Measurements from ENCODE around the gene SRP72.
"Not testable (repeated sequence)": the region's sequence is repeated elsewhere in the genome, so short reads cannot be mapped to it uniquely, and the experiment has no call there.

The SRP72 gene

GRCh38 chr4:56467284-56468096, at the start of gene SRP72:
SRP72 (plus strand) TSS chr4:56467617; CDS start chr4:56467636, 19 bp downstream.
- peak; percentile 56 to 87 (median 72) for DNase-seq

- DNase-seq: no peak
These were observed 43.2 kb upstream of the SRP72 start for GRCh38 chr4:56424176-56424575.

GRCh38 chr4:56424697-56425514, 42.5 kb upstream of the SRP72 start:
- DNase-seq: peak in 2 of 4 experiments; percentile 1 to 11

- DNase-seq: no peak
These were observed 41.9 kb upstream of the SRP72 start for GRCh38 chr4:56425518-56425917.

- no peak for DNase-seq
These were observed 41.1 kb upstream of the SRP72 start for GRCh38 chr4:56426273-56426672.

- no peak for DNase-seq
These were observed 40.2 kb upstream of the SRP72 start for GRCh38 chr4:56427179-56427578.

- no peak for DNase-seq
These were observed 37.2 kb upstream of the SRP72 start for GRCh38 chr4:56430203-56430602.

- DNase-seq: no peak
These were observed 34.1 kb upstream of the SRP72 start for GRCh38 chr4:56433280-56433679.

GRCh38 chr4:56434599-56435139, 32.7 kb upstream of the SRP72 start:
- DNase-seq: peak in 1 of 4 experiments; percentile 22

GRCh38 chr4:56435140-56435926, 32.1 kb upstream of the SRP72 start, which contains the start of gene PPAT:
PPAT (minus strand) TSS chr4:56435615; CDS start chr4:56435477, 138 bp downstream.
- DNase-seq: peak; percentile 90 to 99 (median 98)

- no peak for DNase-seq
These were observed 28.7 kb upstream of the SRP72 start for GRCh38 chr4:56438766-56439165.

GRCh38 chr4:56440983-56441382, 26.4 kb upstream of the SRP72 start:
- DNase-seq: no peak

- DNase-seq: no peak
These were observed 22.7 kb upstream of the SRP72 start for GRCh38 chr4:56444719-56445118.

GRCh38 chr4:56445699-56446098, 21.7 kb upstream of the SRP72 start:
- DNase-seq: no peak

GRCh38 chr4:56448301-56448700, 19.1 kb upstream of the SRP72 start:
- no peak for DNase-seq

GRCh38 chr4:56449475-56449874, 17.9 kb upstream of the SRP72 start:
- not testable (repeated sequence) for DNase-seq

- DNase-seq: no peak
These were observed 17.1 kb upstream of the SRP72 start for GRCh38 chr4:56450342-56450741.

- DNase-seq: no peak
These were observed 7.3 kb upstream of the SRP72 start for GRCh38 chr4:56460085-56460484.

GRCh38 chr4:56462157-56462556, 5.3 kb upstream of the SRP72 start:
- no peak for DNase-seq

- no peak for DNase-seq
These were observed 3.7 kb upstream of the SRP72 start for GRCh38 chr4:56463711-56464110.

- DNase-seq: no peak
These were observed 2.8 kb upstream of the SRP72 start for GRCh38 chr4:56464581-56464980.

- DNase-seq: no peak
These were observed 1.7 kb upstream of the SRP72 start for GRCh38 chr4:56465599-56466295.
